ENCODE results near the gene CDC6.
"Not testable (repeated sequence)": the region's sequence is repeated elsewhere in the genome, so short reads cannot be mapped to it uniquely, and the experiment has no call there.

The CDC6 gene

DNA sequence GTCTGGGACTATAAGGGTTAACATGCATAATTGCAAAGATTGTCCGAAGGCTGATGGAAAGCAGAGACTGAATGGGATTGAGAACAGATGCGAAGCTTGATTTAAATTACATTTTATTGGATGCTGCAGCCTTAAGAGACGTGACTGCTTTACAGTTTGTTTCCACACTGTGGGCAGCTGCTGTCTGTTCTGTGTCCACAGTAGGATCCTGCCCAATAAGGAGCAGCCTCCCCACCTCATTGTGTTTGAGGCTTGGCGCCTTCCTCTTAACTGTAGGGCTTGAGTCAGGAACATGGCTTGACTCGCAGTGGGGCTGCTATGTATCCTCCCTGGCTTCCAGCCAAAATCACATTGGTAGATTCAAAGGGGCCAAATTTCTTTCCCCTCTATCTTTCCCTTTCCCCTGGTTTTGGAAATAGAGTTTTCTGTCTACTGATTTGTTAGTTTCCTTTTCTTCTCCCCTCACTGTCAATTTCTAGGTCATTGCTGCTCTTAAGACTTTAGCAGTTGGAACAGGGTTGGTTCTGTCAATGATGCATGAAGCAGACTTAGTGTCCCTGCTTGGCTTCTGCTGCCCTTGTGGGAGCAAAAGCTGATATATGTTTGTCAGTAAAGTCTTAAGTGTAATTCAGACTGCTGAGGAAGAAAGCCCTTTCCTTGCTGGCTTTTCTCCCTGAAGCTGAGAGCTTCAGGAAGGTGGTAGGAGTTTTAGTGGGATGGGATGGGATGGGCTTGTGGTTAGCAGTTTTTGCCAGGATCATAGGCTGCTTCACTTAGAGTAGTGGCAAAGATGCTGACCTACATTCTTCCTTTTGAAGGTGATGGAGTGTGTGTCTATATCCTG lies 16.3 kb downstream of the CDC6 start:
- no peaks in the 10 kb centered on the region for H3K79me2 ChIP-seq (ENCODE audit: low read length)
- no peak for TF ChIP-seq EZH2phosphoT487 (IDR thresholded peaks at IDR 0.05; ENCODE audit: low read depth)
- TF ChIP-seq, protein P1, sequence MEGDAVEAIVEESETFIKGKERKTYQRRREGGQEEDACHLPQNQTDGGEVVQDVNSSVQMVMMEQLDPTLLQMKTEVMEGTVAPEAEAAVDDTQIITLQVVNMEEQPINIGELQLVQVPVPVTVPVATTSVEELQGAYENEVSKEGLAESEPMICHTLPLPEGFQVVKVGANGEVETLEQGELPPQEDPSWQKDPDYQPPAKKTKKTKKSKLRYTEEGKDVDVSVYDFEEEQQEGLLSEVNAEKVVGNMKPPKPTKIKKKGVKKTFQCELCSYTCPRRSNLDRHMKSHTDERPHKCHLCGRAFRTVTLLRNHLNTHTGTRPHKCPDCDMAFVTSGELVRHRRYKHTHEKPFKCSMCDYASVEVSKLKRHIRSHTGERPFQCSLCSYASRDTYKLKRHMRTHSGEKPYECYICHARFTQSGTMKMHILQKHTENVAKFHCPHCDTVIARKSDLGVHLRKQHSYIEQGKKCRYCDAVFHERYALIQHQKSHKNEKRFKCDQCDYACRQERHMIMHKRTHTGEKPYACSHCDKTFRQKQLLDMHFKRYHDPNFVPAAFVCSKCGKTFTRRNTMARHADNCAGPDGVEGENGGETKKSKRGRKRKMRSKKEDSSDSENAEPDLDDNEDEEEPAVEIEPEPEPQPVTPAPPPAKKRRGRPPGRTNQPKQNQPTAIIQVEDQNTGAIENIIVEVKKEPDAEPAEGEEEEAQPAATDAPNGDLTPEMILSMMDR (IDR thresholded peaks at IDR 0.05; ENCODE audit: low read depth, low read length) = no peak
- no peak overlapping the region for H3K4me2 ChIP-seq (ENCODE audit: low read length)
- peaks cover 17% of the 10 kb centered on the region for H4K20me1 ChIP-seq (ENCODE audit: insufficient read depth, low read length)
- no peak overlapping the region for H3K9ac ChIP-seq (ENCODE audit: low read length)
- H3K9me3 ChIP-seq (ENCODE audit: insufficient read depth, low read length) = no peaks in the 10 kb centered on the region
- H3K4me3 ChIP-seq (ENCODE audit: low read length) = no peak overlapping the region
- H3K36me3 ChIP-seq (replicated peaks; ENCODE audit: low read depth, low read length) = peaks cover 37% of the 10 kb centered on the region
- no peaks in the 10 kb centered on the region for H3K27me3 ChIP-seq (ENCODE audit: low read depth, low read length)
- peaks cover 5% of the 10 kb centered on the region for H3K4me1 ChIP-seq (ENCODE audit: low read length)
- H2AFZ ChIP-seq (ENCODE audit: low read depth, low read length) = no peak overlapping the region
- H3K27ac ChIP-seq (ENCODE audit: low read length) = no peak overlapping the region

DNA sequence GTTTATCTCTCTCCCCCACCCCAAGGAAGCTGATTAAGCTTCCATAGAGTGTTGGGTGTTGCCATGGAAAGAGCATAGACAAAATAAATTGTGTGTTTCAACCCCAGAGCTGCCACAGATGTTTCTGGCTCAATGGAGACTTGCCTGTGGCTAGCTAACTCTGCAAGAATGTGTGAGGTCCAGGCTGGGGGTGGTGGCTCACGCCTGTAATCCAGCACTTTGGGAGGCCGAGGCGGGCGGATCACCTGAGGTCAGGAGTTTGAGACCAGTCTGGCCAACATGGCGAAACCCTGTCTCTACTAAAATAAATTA lies 16.8 kb downstream of the CDC6 start:
- H3K4me3 ChIP-seq (ENCODE audit: low read length); H3K79me2 ChIP-seq (ENCODE audit: low read length); H3K27me3 ChIP-seq (ENCODE audit: low read depth, low read length); H3K4me2 ChIP-seq (ENCODE audit: low read length); H3K27ac ChIP-seq (ENCODE audit: low read length); H2AFZ ChIP-seq (ENCODE audit: low read depth, low read length); H3K9me3 ChIP-seq (ENCODE audit: insufficient read depth, low read length); H3K9ac ChIP-seq (ENCODE audit: low read length): not testable (repeated sequence)
- H3K4me1 ChIP-seq (ENCODE audit: low read length) = peaks cover 11% of the 10 kb centered on the region
- H3K36me3 ChIP-seq (replicated peaks; ENCODE audit: low read depth, low read length) = peaks cover 37% of the 10 kb centered on the region
- peaks cover 17% of the 10 kb centered on the region for H4K20me1 ChIP-seq (ENCODE audit: insufficient read depth, low read length)

DNA sequence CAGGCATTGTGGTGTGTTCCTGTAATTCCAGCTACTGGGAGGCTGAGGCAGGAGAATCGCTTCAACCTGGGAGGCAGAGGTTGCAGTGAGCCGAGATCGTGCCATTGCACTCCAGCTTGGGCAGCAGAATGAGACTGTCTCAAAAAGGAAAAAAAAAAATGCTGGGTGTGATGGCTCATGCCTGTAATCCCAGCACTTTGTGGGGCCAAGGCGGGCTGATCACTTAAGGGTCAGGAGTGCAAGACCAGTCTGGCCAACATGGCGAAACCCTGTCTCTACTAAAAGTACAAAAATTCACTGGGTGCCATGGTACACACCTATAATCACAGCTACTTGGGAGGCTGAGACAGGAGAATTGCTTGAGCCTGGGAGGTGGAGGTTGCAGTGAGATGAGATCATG lies 17.2 kb downstream of the CDC6 start:
- H3K9me3 ChIP-seq (ENCODE audit: insufficient read depth, low read length); H3K4me2 ChIP-seq (ENCODE audit: low read length); H3K27ac ChIP-seq (ENCODE audit: low read length); H3K79me2 ChIP-seq (ENCODE audit: low read length); H3K27me3 ChIP-seq (ENCODE audit: low read depth, low read length); H3K9ac ChIP-seq (ENCODE audit: low read length); H3K4me3 ChIP-seq (ENCODE audit: low read length); H2AFZ ChIP-seq (ENCODE audit: low read depth, low read length): not testable (repeated sequence)
- Histone ChIP-seq H4K20me1 (ENCODE audit: insufficient read depth, low read length) (peaks cover 17% of the 10 kb centered on the region), H3K4me1 (ENCODE audit: low read length) (peaks cover 14% of the 10 kb centered on the region), H3K36me3 (replicated peaks; ENCODE audit: low read depth, low read length) (peaks cover 37% of the 10 kb centered on the region)

DNA sequence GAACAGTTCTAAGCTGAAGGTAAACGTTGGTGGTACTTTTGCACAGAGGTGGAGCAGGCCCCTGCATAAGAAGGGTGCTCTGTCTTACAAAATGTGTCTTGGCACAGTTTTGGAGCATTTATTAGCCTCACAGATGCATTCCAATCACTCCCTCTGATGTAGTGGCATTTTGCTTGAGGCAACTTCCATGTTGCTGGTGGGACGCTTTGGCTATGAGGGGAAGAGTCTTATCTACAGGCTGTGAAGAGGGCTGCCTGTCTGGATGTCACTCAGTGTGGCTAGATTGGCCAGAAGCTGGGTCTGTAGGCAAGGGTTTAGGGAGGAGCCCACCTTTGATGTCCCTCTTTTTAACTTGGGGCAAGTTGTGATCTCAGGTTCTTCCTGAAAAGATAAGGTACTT lies 18.7 kb downstream of the CDC6 start:
- no peak overlapping the region for H3K27ac ChIP-seq (ENCODE audit: low read length)
- H3K36me3 ChIP-seq (replicated peaks; ENCODE audit: low read depth, low read length) = peaks cover 27% of the 10 kb centered on the region
- peaks cover 29% of the 10 kb centered on the region for H3K4me1 ChIP-seq (ENCODE audit: low read length)
- H3K9me3 ChIP-seq (ENCODE audit: insufficient read depth, low read length) = no peaks in the 10 kb centered on the region
- TF ChIP-seq, protein P1 (IDR thresholded peaks at IDR 0.05; ENCODE audit: low read depth, low read length) = no peak
- no peak for TF ChIP-seq EZH2phosphoT487 (IDR thresholded peaks at IDR 0.05; ENCODE audit: low read depth)
- H4K20me1 ChIP-seq (ENCODE audit: insufficient read depth, low read length) = peaks cover 15% of the 10 kb centered on the region
- H3K4me3 ChIP-seq (ENCODE audit: low read length) = no peak overlapping the region
- H2AFZ ChIP-seq (ENCODE audit: low read depth, low read length) = no peak overlapping the region
- no peak overlapping the region for H3K9ac ChIP-seq (ENCODE audit: low read length)
- H3K27me3 ChIP-seq (ENCODE audit: low read depth, low read length) = no peaks in the 10 kb centered on the region
- no peaks in the 10 kb centered on the region for H3K79me2 ChIP-seq (ENCODE audit: low read length)
- H3K4me2 ChIP-seq (ENCODE audit: low read length) = no peak overlapping the region

DNA sequence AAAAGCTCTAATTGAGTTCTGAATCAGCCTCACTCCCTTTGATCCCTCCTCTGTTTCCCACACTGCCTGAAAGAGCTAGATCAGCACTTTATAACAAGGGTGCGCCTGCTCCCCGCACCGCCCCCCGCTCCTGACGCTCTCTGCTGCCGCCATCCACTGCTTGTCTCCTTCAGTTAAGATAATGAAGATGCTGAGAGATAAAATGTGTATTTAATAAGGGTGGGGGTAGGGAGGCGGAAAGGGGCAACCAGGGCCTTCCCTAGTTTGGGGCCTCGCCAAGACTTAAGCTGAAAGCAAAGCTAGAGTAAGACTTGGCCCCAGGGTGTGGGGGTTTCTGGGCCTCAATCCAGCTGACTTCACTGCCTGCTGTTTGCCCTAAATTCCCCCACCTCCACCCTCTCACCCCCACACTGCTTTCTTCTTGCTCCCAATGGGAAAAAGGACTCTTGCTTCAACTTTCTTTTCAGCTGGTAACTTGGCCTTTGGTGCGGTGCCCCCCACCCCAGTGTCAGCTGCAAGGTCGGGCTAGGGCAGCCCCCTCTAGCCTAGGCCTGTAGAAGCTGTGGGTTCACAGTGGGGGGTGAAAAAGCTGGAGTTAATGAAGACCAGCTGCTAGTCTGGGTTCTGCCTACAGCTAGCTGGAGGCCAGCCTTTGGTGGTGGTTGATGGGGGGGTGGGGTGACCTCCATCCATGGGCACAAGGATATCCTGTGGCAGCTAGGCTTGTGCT lies 19.5 kb downstream of the CDC6 start:
- Histone ChIP-seq H3K79me2 (ENCODE audit: low read length) (no peaks in the 10 kb centered on the region), H3K9ac (ENCODE audit: low read length) (no peak overlapping the region), H3K4me2 (ENCODE audit: low read length) (no peak overlapping the region), H3K27ac (ENCODE audit: low read length) (no peak overlapping the region), H4K20me1 (ENCODE audit: insufficient read depth, low read length) (peaks cover 14% of the 10 kb centered on the region), H3K36me3 (replicated peaks; ENCODE audit: low read depth, low read length) (peaks cover 19% of the 10 kb centered on the region), H3K9me3 (ENCODE audit: insufficient read depth, low read length) (no peaks in the 10 kb centered on the region), H3K4me3 (ENCODE audit: low read length) (no peak overlapping the region), H3K27me3 (ENCODE audit: low read depth, low read length) (no peaks in the 10 kb centered on the region), H2AFZ (ENCODE audit: low read depth, low read length) (no peak overlapping the region), H3K4me1 (ENCODE audit: low read length) (peaks cover 36% of the 10 kb centered on the region)
- TF ChIP-seq, protein P1 (IDR thresholded peaks at IDR 0.05; ENCODE audit: low read depth, low read length) = no peak
- no peak for TF ChIP-seq EZH2phosphoT487 (IDR thresholded peaks at IDR 0.05; ENCODE audit: low read depth)

Data from OCI-LY3 (cell line).